ENCODE measurements around the gene GSDME.

GRCh38 chr7:24773646-24774045, 16.4 kb upstream of the GSDME start:
- TF ChIP-seq CTCF (IDR thresholded peaks at IDR 0.05 in 4 of 5, conservative IDR thresholded peaks at IDR 0.05 in 1 of 5) (no peak), POLR2A (IDR thresholded peaks at IDR 0.05) (no peak)
